ENCODE data around the gene CCDC92.

DNA sequence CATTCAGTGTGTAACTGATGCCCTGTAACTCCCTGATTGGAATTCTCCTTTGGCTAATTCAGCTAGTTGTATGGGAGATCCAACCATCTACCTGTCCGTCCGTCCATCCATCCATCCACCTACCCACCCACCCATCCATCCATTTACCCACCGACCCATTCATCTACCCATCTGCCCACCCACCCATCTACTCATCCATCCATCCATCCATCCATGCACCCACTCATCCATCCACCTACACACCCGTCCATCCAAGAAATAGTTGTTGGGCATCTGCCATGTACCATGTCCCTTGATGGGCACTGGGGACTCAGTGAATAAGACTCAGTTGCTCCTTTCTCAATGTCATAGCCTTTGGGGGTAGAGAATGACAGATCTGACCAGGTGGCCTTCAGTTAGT, 48.1 kb downstream of the CCDC92 start:
- TF ChIP-seq, protein P1, sequence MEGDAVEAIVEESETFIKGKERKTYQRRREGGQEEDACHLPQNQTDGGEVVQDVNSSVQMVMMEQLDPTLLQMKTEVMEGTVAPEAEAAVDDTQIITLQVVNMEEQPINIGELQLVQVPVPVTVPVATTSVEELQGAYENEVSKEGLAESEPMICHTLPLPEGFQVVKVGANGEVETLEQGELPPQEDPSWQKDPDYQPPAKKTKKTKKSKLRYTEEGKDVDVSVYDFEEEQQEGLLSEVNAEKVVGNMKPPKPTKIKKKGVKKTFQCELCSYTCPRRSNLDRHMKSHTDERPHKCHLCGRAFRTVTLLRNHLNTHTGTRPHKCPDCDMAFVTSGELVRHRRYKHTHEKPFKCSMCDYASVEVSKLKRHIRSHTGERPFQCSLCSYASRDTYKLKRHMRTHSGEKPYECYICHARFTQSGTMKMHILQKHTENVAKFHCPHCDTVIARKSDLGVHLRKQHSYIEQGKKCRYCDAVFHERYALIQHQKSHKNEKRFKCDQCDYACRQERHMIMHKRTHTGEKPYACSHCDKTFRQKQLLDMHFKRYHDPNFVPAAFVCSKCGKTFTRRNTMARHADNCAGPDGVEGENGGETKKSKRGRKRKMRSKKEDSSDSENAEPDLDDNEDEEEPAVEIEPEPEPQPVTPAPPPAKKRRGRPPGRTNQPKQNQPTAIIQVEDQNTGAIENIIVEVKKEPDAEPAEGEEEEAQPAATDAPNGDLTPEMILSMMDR (IDR thresholded peaks at IDR 0.05), result no peak
- no peak for TF ChIP-seq EP300 (IDR thresholded peaks at IDR 0.05)
